HS-27A (cell line): ENCODE results near the gene RXRA.

Source experiments
- DNase-seq: peaks from one replicate; pipeline ENCODE4 v3.0.0-alpha.2; 2012; ENCODE audit warnings: low read depth, missing footprints

RXRA gene

GRCh38 chr9:134369416-134370212 is 43.4 kb downstream of the RXRA start:
- DNase-seq = no peak

GRCh38 chr9:134370213-134370492 is 43.9 kb downstream of the RXRA start:
- DNase-seq = no peak

- DNase-seq = no peak
Observed at GRCh38 chr9:134370638-134371037, 44.4 kb downstream of the RXRA start.

GRCh38 chr9:134371731-134372130 is 45.5 kb downstream of the RXRA start:
- no peak for DNase-seq

- no peak for DNase-seq
Observed at GRCh38 chr9:134372581-134373267, 46.5 kb downstream of the RXRA start.

GRCh38 chr9:134373269-134373668 is 47.0 kb downstream of the RXRA start:
- no peak for DNase-seq

GRCh38 chr9:134373953-134374300 is 47.7 kb downstream of the RXRA start:
- DNase-seq = no peak

GRCh38 chr9:134374301-134375010 is 48.2 kb downstream of the RXRA start:
- DNase-seq = no peak

- DNase-seq = no peak
Observed at GRCh38 chr9:134375011-134375390, 48.7 kb downstream of the RXRA start.

GRCh38 chr9:134375430-134376385 is 49.5 kb downstream of the RXRA start:
- no peak for DNase-seq

- DNase-seq = no peak
Observed at GRCh38 chr9:134376386-134377142, 50.3 kb downstream of the RXRA start.

GRCh38 chr9:134377143-134377484 is 50.9 kb downstream of the RXRA start:
- DNase-seq = no peak

- DNase-seq = no peak
Observed at GRCh38 chr9:134377976-134378375, 51.7 kb downstream of the RXRA start.

- no peak for DNase-seq
Observed at GRCh38 chr9:134378901-134379338, 52.7 kb downstream of the RXRA start.

GRCh38 chr9:134379831-134380365 is 53.6 kb downstream of the RXRA start:
- DNase-seq = no peak

GRCh38 chr9:134380542-134381271 is 54.5 kb downstream of the RXRA start:
- no peak for DNase-seq

GRCh38 chr9:134381272-134381661 is 55.0 kb downstream of the RXRA start:
- DNase-seq = no peak

GRCh38 chr9:134381671-134382516 is 55.6 kb downstream of the RXRA start:
- DNase-seq = no peak

- no peak for DNase-seq
Observed at GRCh38 chr9:134382733-134383132, 56.5 kb downstream of the RXRA start.

- DNase-seq = no peak
Observed at GRCh38 chr9:134383148-134383547, 56.9 kb downstream of the RXRA start.
